HG03571 (cell line): ENCODE results near the gene SORBS2.
A peak's percentile ranks its signal among the peaks of the same experiment; 100 is the strongest.

ENCODE experiments used
- ATAC-seq: cut with Tn5 transposase; IDR thresholded peaks from one replicate; pipeline ENCODE4 v1.9.1; 2021; ENCODE audit not compliant: unreplicated experiment

Gene SORBS2

GRCh38 chr4:185740471-185740873 is 71.5 kb downstream of the SORBS2 start:
- ATAC-seq = no peak

GRCh38 chr4:185738820-185739219 is 73.2 kb downstream of the SORBS2 start:
- ATAC-seq = no peak

- no peak for ATAC-seq
Observed at GRCh38 chr4:185738038-185738552, 73.9 kb downstream of the SORBS2 start.

GRCh38 chr4:185737489-185738037 is 74.4 kb downstream of the SORBS2 start:
- ATAC-seq = no peak

GRCh38 chr4:185736882-185737281 is 75.1 kb downstream of the SORBS2 start:
- ATAC-seq = no peak

GRCh38 chr4:185735866-185736400 is 76.1 kb downstream of the SORBS2 start:
- ATAC-seq = no peak

GRCh38 chr4:185734930-185735329 is 77.1 kb downstream of the SORBS2 start:
- ATAC-seq = no peak

- peak; percentile 46 for ATAC-seq
Observed at GRCh38 chr4:185734214-185734613, 77.8 kb downstream of the SORBS2 start.

- peak; percentile 50 for ATAC-seq
Observed at GRCh38 chr4:185730849-185731608, 81.0 kb downstream of the SORBS2 start.

GRCh38 chr4:185730387-185730786 is 81.6 kb downstream of the SORBS2 start:
- ATAC-seq = no peak

GRCh38 chr4:185729391-185729804 is 82.6 kb downstream of the SORBS2 start:
- ATAC-seq = no peak

GRCh38 chr4:185728893-185729292 is 83.1 kb downstream of the SORBS2 start:
- no peak for ATAC-seq

GRCh38 chr4:185726931-185727330 is 85.1 kb downstream of the SORBS2 start:
- no peak for ATAC-seq

GRCh38 chr4:185723631-185724260 is 88.2 kb downstream of the SORBS2 start:
- ATAC-seq = no peak

GRCh38 chr4:185722029-185722316 is 90.0 kb downstream of the SORBS2 start:
- ATAC-seq = no peak

GRCh38 chr4:185721190-185722028 is 90.6 kb downstream of the SORBS2 start:
- no peak for ATAC-seq

- no peak for ATAC-seq
Observed at GRCh38 chr4:185719500-185719858, 92.5 kb downstream of the SORBS2 start.

GRCh38 chr4:185718578-185719499 is 93.2 kb downstream of the SORBS2 start:
- peak; percentile 51 for ATAC-seq

GRCh38 chr4:185717377-185717741 is 94.6 kb downstream of the SORBS2 start:
- ATAC-seq = no peak
